ENCODE results near the gene ACTL8. TPM values are rescaled to one million over a fixed set of nuclear protein-coding genes. Genes with fewer than 3 reads are reported as not detected.

ACTL8 gene
- total RNA-seq, 4 donors from 2014 or later = 0.18 to 0.50 (median 0.19) TPM; not detected in 1

GRCh38 chr1:17711577-17711910, 43.6 kb upstream of the ACTL8 start:
- intact Hi-C loops (cut with DNase I) = no loop called here
- H3K9me3 ChIP-seq = peaks cover 0 to 4% (median 0%) of the 10 kb centered on the region in 3 donors
- no peaks in the 10 kb centered on the region for H3K4me1 ChIP-seq
- H3K27ac ChIP-seq = no peak overlapping the region
- no peak for DNase-seq
- H3K27me3 ChIP-seq = peaks cover 0 to 35% (median 0%) of the 10 kb centered on the region in 4 donors
- H3K4me3 ChIP-seq = no peak overlapping the region
- TF ChIP-seq CTCF (IDR thresholded peaks at IDR 0.05) (no peak), POLR2A (IDR thresholded peaks at IDR 0.05) (no peak)
- no peaks in the 10 kb centered on the region for H3K36me3 ChIP-seq

- 57 to 93% methylated on average over 4 of the region's 5 CpGs for WGBS, 2 donors
- Histone ChIP-seq H3K27me3 (peaks cover 0 to 31% (median 0%) of the 10 kb centered on the region in 4 donors), H3K27ac (no peak overlapping the region), H3K9me3 (peaks cover 0 to 4% (median 0%) of the 10 kb centered on the region in 3 donors), H3K36me3 (no peaks in the 10 kb centered on the region), H3K4me1 (no peaks in the 10 kb centered on the region), H3K4me3 (no peak overlapping the region)
- intact Hi-C loops (cut with DNase I) = no loop called here
- TF ChIP-seq CTCF (IDR thresholded peaks at IDR 0.05) = no peak
- TF ChIP-seq POLR2A (IDR thresholded peaks at IDR 0.05) = no peak
- DNase-seq = no peak
Measured at GRCh38 chr1:17711941-17712340, 43.2 kb upstream of the ACTL8 start.

GRCh38 chr1:17713993-17714392, 41.1 kb upstream of the ACTL8 start:
- H3K4me3 ChIP-seq = no peak overlapping the region
- peaks cover 0 to 4% (median 0%) of the 10 kb centered on the region in 3 donors for H3K9me3 ChIP-seq
- no peak for DNase-seq
- 42 to 73% methylated on average over 2 to 5 of the region's 5 CpGs for WGBS, 2 donors
- no peaks in the 10 kb centered on the region for H3K36me3 ChIP-seq
- H3K27me3 ChIP-seq = peaks cover 0 to 36% (median 0%) of the 10 kb centered on the region in 4 donors
- TF ChIP-seq POLR2A (IDR thresholded peaks at IDR 0.05) (no peak), CTCF (IDR thresholded peaks at IDR 0.05) (no peak)
- no peak overlapping the region for H3K27ac ChIP-seq
- intact Hi-C loops (cut with DNase I) = no loop called here
- H3K4me1 ChIP-seq = no peaks in the 10 kb centered on the region

- H3K4me3 ChIP-seq = no peak overlapping the region
- no peak overlapping the region for H3K27ac ChIP-seq
- no peaks in the 10 kb centered on the region for H3K4me1 ChIP-seq
- no peaks in the 10 kb centered on the region for H3K36me3 ChIP-seq
- WGBS, 2 donors = 65 to 69% methylated on average over 16 to 25 of the region's 25 CpGs
- intact Hi-C loops (cut with DNase I) = no loop called here
- TF ChIP-seq POLR2A (IDR thresholded peaks at IDR 0.05) (no peak), CTCF (IDR thresholded peaks at IDR 0.05) (no peak)
- H3K27me3 ChIP-seq = peaks cover 0 to 41% (median 0%) of the 10 kb centered on the region in 4 donors
- DNase-seq = no peak
- H3K9me3 ChIP-seq = no peaks in the 10 kb centered on the region
Measured at GRCh38 chr1:17717594-17718535, 37.3 kb upstream of the ACTL8 start.

- TF ChIP-seq POLR2A (IDR thresholded peaks at IDR 0.05) (no peak), CTCF (IDR thresholded peaks at IDR 0.05) (no peak)
- 46 to 63% methylated on average over 3 of the region's 5 CpGs for WGBS, 2 donors
- Histone ChIP-seq H3K27me3 (peaks cover 0 to 47% (median 0%) of the 10 kb centered on the region in 4 donors), H3K36me3 (no peaks in the 10 kb centered on the region), H3K27ac (no peak overlapping the region), H3K4me3 (no peak overlapping the region), H3K4me1 (no peaks in the 10 kb centered on the region), H3K9me3 (no peaks in the 10 kb centered on the region)
- no peak for DNase-seq
- intact Hi-C loops (cut with DNase I) = no loop called here
Measured at GRCh38 chr1:17719874-17720273, 35.3 kb upstream of the ACTL8 start.

All from esophagus squamous epithelium (tissue), 5 donors.